Measurements from ENCODE around the gene ACVRL1. TPM values are rescaled to one million over a fixed set of nuclear protein-coding genes. Genes with fewer than 3 reads are reported as not detected.

ACVRL1 gene
- total RNA-seq, 1 experiment from 2014 or later = not detected

- Mint-ChIP-seq H3K9me3 (ENCODE audit: unreplicated experiment) (no peaks in the 10 kb centered on the region), H3K27me3 (ENCODE audit: insufficient read depth, unreplicated experiment) (no peaks in the 10 kb centered on the region), H3K27ac (ENCODE audit: low read depth, unreplicated experiment) (no peak overlapping the region), H3K36me3 (ENCODE audit: insufficient read depth, unreplicated experiment) (no peaks in the 10 kb centered on the region), H3K4me3 (ENCODE audit: unreplicated experiment) (no peak overlapping the region), H3K4me1 (ENCODE audit: insufficient read depth, unreplicated experiment) (no peaks in the 10 kb centered on the region)
- POLR2A ChIA-PET = no interaction called here
- no TSS peak for BruUV-seq (replicated peaks)
- TF ChIP-seq CTCF (IDR thresholded peaks at IDR 0.05; ENCODE audit: unreplicated experiment) = no peak
- CTCF ChIA-PET = interaction anchor here (0.6 to 5.7 kb wide), 4 partner anchors 8 to 451 kb away, joined by 3 to 47 read pairs (median 5); no protein-coding TSS in a partner anchor
- no peak for DNase-seq (ENCODE audit: unreplicated experiment)
- intact Hi-C loops (cut with micrococcal nuclease) = no loop called here
Measured at GRCh38 chr12:51871918-51872688, 35.2 kb upstream of the ACVRL1 start.

DNA sequence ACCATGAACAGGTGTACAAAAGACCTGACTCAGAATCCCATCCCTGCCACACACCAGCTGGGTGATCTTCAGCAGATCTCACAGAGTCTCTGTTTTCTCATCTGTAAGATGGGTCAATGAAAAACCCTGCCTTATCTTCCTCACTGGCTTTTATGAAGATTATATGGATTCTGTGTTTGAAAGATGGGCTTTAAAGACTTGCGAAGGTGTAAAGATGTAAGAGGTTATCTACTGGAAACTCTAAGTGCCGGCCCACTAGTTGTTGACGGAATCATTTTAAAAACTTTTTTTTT lies 34.7 kb upstream of the ACVRL1 start:
- H3K27ac Mint-ChIP-seq (ENCODE audit: low read depth, unreplicated experiment) = no peak overlapping the region
- H3K27me3 Mint-ChIP-seq (ENCODE audit: insufficient read depth, unreplicated experiment) = no peaks in the 10 kb centered on the region
- H3K4me3 Mint-ChIP-seq (ENCODE audit: unreplicated experiment) = no peak overlapping the region
- BruUV-seq (replicated peaks) = no TSS peak
- ChIA-PET CTCF (interaction anchor here (0.8 to 5.7 kb wide), 3 partner anchors 8 to 452 kb away, joined by 4 to 47 read pairs (median 6); no protein-coding TSS in a partner anchor), POLR2A (no interaction called here)
- no peak for DNase-seq (ENCODE audit: unreplicated experiment)
- no peaks in the 10 kb centered on the region for H3K9me3 Mint-ChIP-seq (ENCODE audit: unreplicated experiment)
- intact Hi-C loops (cut with micrococcal nuclease) = no loop called here
- H3K4me1 Mint-ChIP-seq (ENCODE audit: insufficient read depth, unreplicated experiment) = no peaks in the 10 kb centered on the region
- no peaks in the 10 kb centered on the region for H3K36me3 Mint-ChIP-seq (ENCODE audit: insufficient read depth, unreplicated experiment)
- no peak for TF ChIP-seq CTCF (IDR thresholded peaks at IDR 0.05; ENCODE audit: unreplicated experiment)

DNA sequence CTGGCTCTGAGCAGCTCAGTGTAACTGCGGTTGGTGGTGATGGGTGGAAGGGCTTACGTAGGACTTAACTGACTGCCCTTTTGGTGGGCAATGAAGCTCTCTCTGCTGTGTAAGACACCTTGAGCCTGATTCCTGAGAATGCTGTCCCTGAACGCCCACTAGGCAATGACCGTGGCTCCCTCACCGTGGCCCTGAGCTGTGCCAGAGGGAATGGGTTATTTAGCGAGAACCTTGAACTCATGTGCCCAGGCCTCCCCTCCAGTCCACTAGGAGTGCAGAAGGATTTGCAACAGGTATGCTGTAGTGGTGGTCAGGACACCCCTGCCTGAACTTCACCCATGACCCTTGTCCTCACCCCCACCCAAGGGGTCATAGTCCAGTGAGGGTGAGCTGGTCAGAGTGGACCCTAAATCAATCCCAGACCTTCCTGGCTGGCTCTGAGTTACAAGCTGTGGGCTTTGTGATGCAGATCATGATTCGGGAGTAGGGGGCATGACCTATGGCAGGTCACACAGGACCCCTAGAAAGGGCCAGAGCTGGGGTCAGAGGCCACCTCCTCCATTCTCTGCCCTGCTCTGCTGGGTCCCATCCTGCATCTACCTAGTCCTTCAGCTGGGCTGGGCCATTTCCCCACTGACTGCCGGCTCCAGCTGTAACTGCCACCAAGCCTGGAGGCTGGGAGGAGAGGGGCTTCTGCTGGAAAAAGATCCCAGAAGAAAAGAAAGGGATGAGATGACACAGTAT lies 33.9 kb upstream of the ACVRL1 start:
- ChIA-PET POLR2A (no interaction called here), CTCF (interaction anchor here (0.5 to 5.7 kb wide), 8 partner anchors 9 to 860 kb away, joined by 3 to 47 read pairs (median 5); no protein-coding TSS in a partner anchor)
- no TSS peak for BruUV-seq (replicated peaks)
- DNase-seq (ENCODE audit: unreplicated experiment) = no peak
- Mint-ChIP-seq H3K9me3 (ENCODE audit: unreplicated experiment) (no peaks in the 10 kb centered on the region), H3K27ac (ENCODE audit: low read depth, unreplicated experiment) (no peak overlapping the region), H3K36me3 (ENCODE audit: insufficient read depth, unreplicated experiment) (no peaks in the 10 kb centered on the region), H3K4me1 (ENCODE audit: insufficient read depth, unreplicated experiment) (no peaks in the 10 kb centered on the region), H3K27me3 (ENCODE audit: insufficient read depth, unreplicated experiment) (no peaks in the 10 kb centered on the region), H3K4me3 (ENCODE audit: unreplicated experiment) (no peak overlapping the region)
- intact Hi-C loops (cut with micrococcal nuclease) = no loop called here
- no peak for TF ChIP-seq CTCF (IDR thresholded peaks at IDR 0.05; ENCODE audit: unreplicated experiment)

DNA sequence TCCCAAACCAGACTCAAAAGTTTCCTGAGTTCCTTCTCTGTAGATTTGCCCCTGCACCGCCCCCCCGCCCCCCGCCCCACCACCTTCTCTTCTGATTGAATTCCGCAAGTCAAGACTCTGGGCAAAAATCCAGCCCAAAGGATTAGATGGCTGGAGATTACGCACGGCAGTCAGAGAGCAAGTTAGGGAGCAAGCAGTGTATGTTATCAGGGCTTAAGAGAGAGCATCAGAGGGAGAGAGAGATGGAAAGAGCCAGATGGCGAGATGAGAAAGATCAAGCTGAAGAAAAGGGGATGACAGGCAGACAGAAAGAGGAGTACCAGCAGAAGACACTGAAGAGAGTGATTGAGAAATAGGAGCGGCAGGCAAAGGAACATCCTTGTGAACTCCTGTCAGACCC lies 33.3 kb upstream of the ACVRL1 start:
- no TSS peak for BruUV-seq (replicated peaks)
- no peak for TF ChIP-seq CTCF (IDR thresholded peaks at IDR 0.05; ENCODE audit: unreplicated experiment)
- Mint-ChIP-seq H3K4me1 (ENCODE audit: insufficient read depth, unreplicated experiment) (no peaks in the 10 kb centered on the region), H3K27me3 (ENCODE audit: insufficient read depth, unreplicated experiment) (no peaks in the 10 kb centered on the region), H3K4me3 (ENCODE audit: unreplicated experiment) (no peak overlapping the region), H3K27ac (ENCODE audit: low read depth, unreplicated experiment) (no peak overlapping the region), H3K9me3 (ENCODE audit: unreplicated experiment) (no peaks in the 10 kb centered on the region), H3K36me3 (ENCODE audit: insufficient read depth, unreplicated experiment) (no peaks in the 10 kb centered on the region)
- DNase-seq (ENCODE audit: unreplicated experiment) = no peak
- ChIA-PET POLR2A (no interaction called here), CTCF (interaction anchor here (0.6 to 5.7 kb wide), 10 partner anchors 7 to 885 kb away, joined by 3 to 47 read pairs (median 6); no protein-coding TSS in a partner anchor)
- intact Hi-C loops (cut with micrococcal nuclease) = no loop called here
